K562 (cell line): ENCODE data around the gene TOX2. TPM values are rescaled to one million over a fixed set of nuclear protein-coding genes. Genes with fewer than 3 reads are reported as not detected.
A peak's percentile ranks its signal among the peaks of the same experiment; 100 is the strongest.

Experiments used
- ATF7 ChIP-seq: fragments of 450-650 bp; IDR thresholded peaks from 2 replicates; pipeline ENCODE4 v1.7.1; 2014; ENCODE audit warnings: mild to moderate bottlenecking, moderate library complexity
- BDP1 ChIP-seq: IDR thresholded peaks from 3 replicates; pipeline ENCODE4 v1.6.1; 2011; ENCODE audit not compliant: insufficient read length, insufficient read depth
- BHLHE40 ChIP-seq: IDR thresholded peaks from 2 replicates; pipeline ENCODE4 v1.6.1; 2011; ENCODE audit warnings: low read length, improper control_type of control experiment
- BRD9 ChIP-seq: fragments of 450-650 bp; IDR thresholded peaks from 2 replicates; pipeline ENCODE4 v1.6.1; 2018; ENCODE audit warnings: low read depth; ENCODE audit not compliant: partially characterized antibody
- CBX1 ChIP-seq: sonication (generic); IDR thresholded peaks from 2 replicates; pipeline ENCODE4 v1.6.1; 2016; ENCODE audit warnings: antibody characterized with exemption, low read depth, mild to moderate bottlenecking
- ETV6 ChIP-seq, 3 experiments: fragments of 150-350 bp in 1 of 3; sonication (generic) in 1 of 3; formaldehyde crosslinking in 1 of 3; IDR thresholded peaks; 2 replicates each; pipeline versions ENCODE4 v1.6.1 to v1.8.0; 2014 to 2022; ENCODE audit warnings: borderline replicate concordance in 2 of 3, low read depth in 2 of 3, antibody characterized with exemption in 1 of 3, low read length in 1 of 3, mild to moderate bottlenecking in 1 of 3, missing genetic modification reagents in 1 of 3
- FOXK1 ChIP-seq: sonication (generic); formaldehyde crosslinking; IDR thresholded peaks from 2 replicates; pipeline ENCODE4 v1.8.0; 2022; ENCODE audit warnings: missing genetic modification reagents, mild to moderate bottlenecking, borderline replicate concordance
- HDAC2 ChIP-seq: fragments of 450-650 bp; IDR thresholded peaks from 2 replicates; pipeline ENCODE4 v1.6.1; 2016; ENCODE audit warnings: mild to moderate bottlenecking
- LEF1 ChIP-seq: fragments of 450-650 bp; IDR thresholded peaks from 2 replicates; pipeline ENCODE4 v1.6.1; 2016; ENCODE audit warnings: mild to moderate bottlenecking
- NFE2 ChIP-seq: IDR thresholded peaks from 2 replicates; pipeline ENCODE4 v1.6.1; 2014; ENCODE audit warnings: antibody characterized with exemption, low read depth
- NFIX ChIP-seq: fragments of 250-450 bp; sonication (Bioruptor Pico); IDR thresholded peaks from 2 replicates; pipeline ENCODE4 v1.4.0; 2020; ENCODE audit warnings: low read depth, mild to moderate bottlenecking, moderate library complexity
- NFRKB ChIP-seq: fragments of 450-650 bp; IDR thresholded peaks from 2 replicates; pipeline ENCODE4 v1.6.1; 2016; ENCODE audit warnings: low read depth
- PHF8 ChIP-seq: fragments of 200-600 bp; sonication (generic); IDR thresholded peaks from 2 replicates; pipeline ENCODE4 v1.6.1; 2012; ENCODE audit warnings: mixed run types, mild to moderate bottlenecking, inconsistent platforms, low read length, moderate library complexity, borderline replicate concordance
- PML ChIP-seq: IDR thresholded peaks from 2 replicates; pipeline ENCODE4 v1.6.1; 2012; ENCODE audit warnings: low read length, inconsistent platforms
- SRSF7 ChIP-seq: fragments of 200-400 bp; formaldehyde crosslinking; optimal IDR thresholded peaks from 2 replicates; pipeline ENCODE3; 2017; ENCODE audit warnings: mild to moderate bottlenecking, low read depth, low read length
- TCF3 ChIP-seq: sonication (generic); formaldehyde crosslinking; IDR thresholded peaks from 2 replicates; pipeline ENCODE4 v1.4.0; 2020; ENCODE audit warnings: mild to moderate bottlenecking, missing genetic modification reagents
- ZSCAN32 ChIP-seq: fragments of 450-650 bp; formaldehyde crosslinking; IDR thresholded peaks from 2 replicates; pipeline ENCODE4 v1.4.0; 2020; ENCODE audit warnings: mild to moderate bottlenecking, moderate library complexity
- polyA plus RNA-seq, 8 experiments: library from polyadenylated mRNA; depleted of rRNA in 4 of 8; stranded (reverse) in 5 of 8; unstranded in 3 of 8; fragments of >200 nt; fragmentation: Nextera tagmentation in 2 of 8; fragmentation: Illumina TruSeq in 1 of 8; extraction: Ambion mirVana in 2 of 8; extraction: Trizol in 1 of 8; gene quantifications; 2 replicates each; pipeline versions ENCODE4 v1.2.1 to v1.2.3, GENCODE V29; 2011 to 2014; ENCODE audit warnings: inconsistent platforms in 1 of 8, missing spikeins in 1 of 8
- total RNA-seq, 7 experiments: library from RNA; depleted of rRNA in 6 of 7; stranded (reverse); fragments of >200 nt in 6 of 7; fragmentation: Illumina TruSeq in 2 of 7; extraction: Trizol in 2 of 7; gene quantifications; 2 replicates each; pipeline versions ENCODE4 v1.2.1 to v1.2.3, GENCODE V29; 2011 to 2021; ENCODE audit warnings: low replicate concordance in 1 of 7
- TF ChIP-seq, protein P1 (sequence below): fragments of 450-650 bp; formaldehyde crosslinking; IDR thresholded peaks from 2 replicates; pipeline ENCODE4 v1.4.0; 2022; ENCODE audit warnings: mild to moderate bottlenecking, moderate library complexity
- TF ChIP-seq, protein P2 (sequence below): fragments of 250-450 bp; sonication (Bioruptor Pico); IDR thresholded peaks from 2 replicates; pipeline ENCODE4 v1.8.0; 2022; ENCODE audit warnings: moderate library complexity, mild to moderate bottlenecking, inconsistent platforms
- TF ChIP-seq, protein P3 (sequence below), 2 experiments: fragments of 450-650 bp in 1 of 2; sonication (generic) in 1 of 2; formaldehyde crosslinking in 1 of 2; IDR thresholded peaks in 1 of 2; conservative IDR thresholded peaks in 1 of 2; 2 replicates each; pipeline versions ENCODE4 v1.6.1 to v1.8.1; 2016 to 2023; ENCODE audit warnings: mild to moderate bottlenecking in 2 of 2, moderate library complexity in 2 of 2, inconsistent platforms in 1 of 2, missing genetic modification reagents in 1 of 2
- TF ChIP-seq, protein P4 (sequence below): IDR thresholded peaks from 2 replicates; pipeline ENCODE4 v1.6.1; 2011; ENCODE audit not compliant: insufficient read length; ENCODE audit errors: extremely low read depth
- TF ChIP-seq, protein P5 (sequence below): fragments of 250-450 bp; sonication (Bioruptor Pico); IDR thresholded peaks from 2 replicates; pipeline ENCODE4 v1.8.0; 2021; ENCODE audit warnings: borderline replicate concordance, mild to moderate bottlenecking, moderate library complexity; ENCODE audit not compliant: poor library complexity, severe bottlenecking
- TF ChIP-seq, protein P6 (sequence below): fragments of 450-650 bp; IDR thresholded peaks from 2 replicates; pipeline ENCODE4 v1.6.1; 2016; ENCODE audit warnings: antibody characterized with exemption

The TOX2 gene
- total and polyA plus RNA-seq, 9 of the 15 experiments (the other 6 are each of a cell fraction or from before 2014, with no cell fraction given) = not detected

DNA sequence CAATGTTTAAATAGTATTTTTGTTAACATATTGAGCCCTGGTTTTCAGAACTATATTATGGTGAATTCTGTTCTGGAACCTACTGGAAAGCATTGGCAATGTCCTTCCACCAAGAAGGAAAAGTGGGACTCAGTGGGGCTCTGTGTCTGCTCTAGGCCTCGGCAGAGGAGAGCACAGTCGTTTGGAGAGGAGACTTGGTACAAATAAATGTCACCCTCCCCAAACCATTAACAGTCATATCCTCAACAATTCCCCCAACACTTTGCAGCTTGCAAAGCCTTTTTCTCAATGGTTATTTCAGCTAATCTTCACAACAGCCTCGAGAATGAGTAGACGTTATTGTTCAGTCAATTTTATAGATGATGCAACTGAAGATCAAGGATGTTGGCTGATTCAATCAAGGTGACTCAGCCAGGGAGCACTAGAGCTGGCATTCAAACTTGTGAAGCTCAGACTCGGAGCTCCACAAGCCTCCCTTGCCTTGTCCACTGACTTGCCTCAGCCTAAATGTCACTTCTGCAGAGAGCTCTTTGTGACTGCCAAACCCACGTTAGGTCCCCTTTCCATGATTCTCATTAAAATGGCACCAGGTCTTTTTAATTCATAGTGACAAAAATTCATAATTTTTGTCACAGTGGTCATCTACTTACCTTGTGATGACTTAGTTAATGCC, 60.6 kb downstream of the TOX2 start (continued):
- TF ChIP-seq SRSF7 = no peak
- no peak for TF ChIP-seq LEF1
- 0 out of 2 replicates have a peak, but pooled peaks have one; percentile 24 for TF ChIP-seq NFE2
- TF ChIP-seq, protein P1, sequence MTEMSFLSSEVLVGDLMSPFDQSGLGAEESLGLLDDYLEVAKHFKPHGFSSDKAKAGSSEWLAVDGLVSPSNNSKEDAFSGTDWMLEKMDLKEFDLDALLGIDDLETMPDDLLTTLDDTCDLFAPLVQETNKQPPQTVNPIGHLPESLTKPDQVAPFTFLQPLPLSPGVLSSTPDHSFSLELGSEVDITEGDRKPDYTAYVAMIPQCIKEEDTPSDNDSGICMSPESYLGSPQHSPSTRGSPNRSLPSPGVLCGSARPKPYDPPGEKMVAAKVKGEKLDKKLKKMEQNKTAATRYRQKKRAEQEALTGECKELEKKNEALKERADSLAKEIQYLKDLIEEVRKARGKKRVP = peak; percentile 78
- TF ChIP-seq, protein P2, sequence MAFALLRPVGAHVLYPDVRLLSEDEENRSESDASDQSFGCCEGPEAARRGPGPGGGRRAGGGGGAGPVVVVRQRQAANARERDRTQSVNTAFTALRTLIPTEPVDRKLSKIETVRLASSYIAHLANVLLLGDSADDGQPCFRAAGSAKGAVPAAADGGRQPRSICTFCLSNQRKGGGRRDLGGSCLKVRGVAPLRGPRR (CRISPR knock-in tag) = no peak
- TF ChIP-seq HDAC2 = no peak
- no peak for TF ChIP-seq NFIX (CRISPR knock-in tag)
- TF ChIP-seq, protein P3, sequence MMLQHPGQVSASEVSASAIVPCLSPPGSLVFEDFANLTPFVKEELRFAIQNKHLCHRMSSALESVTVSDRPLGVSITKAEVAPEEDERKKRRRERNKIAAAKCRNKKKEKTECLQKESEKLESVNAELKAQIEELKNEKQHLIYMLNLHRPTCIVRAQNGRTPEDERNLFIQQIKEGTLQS (IDR thresholded peaks at IDR 0.05) = peak; percentile 92
- TF ChIP-seq, protein P3 (CRISPR knock-in tag; conservative IDR thresholded peaks at IDR 0.05) = no peak
- TF ChIP-seq, protein P4, sequence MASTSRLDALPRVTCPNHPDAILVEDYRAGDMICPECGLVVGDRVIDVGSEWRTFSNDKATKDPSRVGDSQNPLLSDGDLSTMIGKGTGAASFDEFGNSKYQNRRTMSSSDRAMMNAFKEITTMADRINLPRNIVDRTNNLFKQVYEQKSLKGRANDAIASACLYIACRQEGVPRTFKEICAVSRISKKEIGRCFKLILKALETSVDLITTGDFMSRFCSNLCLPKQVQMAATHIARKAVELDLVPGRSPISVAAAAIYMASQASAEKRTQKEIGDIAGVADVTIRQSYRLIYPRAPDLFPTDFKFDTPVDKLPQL = no peak
- no peak for TF ChIP-seq BDP1
- TF ChIP-seq ZSCAN32 (CRISPR knock-in tag) = 0 out of 2 replicates have a peak, but pooled peaks have one; percentile 51
- no peak for TF ChIP-seq TCF3 (CRISPR knock-in tag)
- TF ChIP-seq, protein P5, sequence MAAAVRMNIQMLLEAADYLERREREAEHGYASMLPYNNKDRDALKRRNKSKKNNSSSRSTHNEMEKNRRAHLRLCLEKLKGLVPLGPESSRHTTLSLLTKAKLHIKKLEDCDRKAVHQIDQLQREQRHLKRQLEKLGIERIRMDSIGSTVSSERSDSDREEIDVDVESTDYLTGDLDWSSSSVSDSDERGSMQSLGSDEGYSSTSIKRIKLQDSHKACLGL (CRISPR knock-in tag) = no peak
- TF ChIP-seq, protein P6, sequence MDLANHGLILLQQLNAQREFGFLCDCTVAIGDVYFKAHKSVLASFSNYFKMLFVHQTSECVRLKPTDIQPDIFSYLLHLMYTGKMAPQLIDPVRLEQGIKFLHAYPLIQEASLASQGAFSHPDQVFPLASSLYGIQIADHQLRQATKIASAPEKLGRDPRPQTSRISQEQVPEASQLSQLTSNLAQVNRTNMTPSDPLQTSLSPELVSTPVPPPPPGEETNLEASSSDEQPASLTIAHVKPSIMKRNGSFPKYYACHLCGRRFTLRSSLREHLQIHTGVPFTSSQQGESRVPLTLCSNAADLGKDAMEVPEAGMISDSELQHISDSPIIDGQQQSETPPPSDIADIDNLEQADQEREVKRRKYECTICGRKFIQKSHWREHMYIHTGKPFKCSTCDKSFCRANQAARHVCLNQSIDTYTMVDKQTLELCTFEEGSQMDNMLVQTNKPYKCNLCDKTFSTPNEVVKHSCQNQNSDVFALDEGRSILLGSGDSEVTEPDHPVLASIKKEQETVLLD = no peak
- TF ChIP-seq ETV6 (IDR thresholded peaks at IDR 0.05; ENCODE audit: borderline replicate concordance in 1 of 2, low read depth in 2 of 2, low read length in 1 of 2) = no peak
- TF ChIP-seq ETV6 (CRISPR knock-in tag; IDR thresholded peaks at IDR 0.05; ENCODE audit: borderline replicate concordance) = no peak
- no peak for TF ChIP-seq PHF8
- TF ChIP-seq FOXK1 (CRISPR knock-in tag) = no peak
- TF ChIP-seq PML = no peak
- no peak for TF ChIP-seq CBX1
- no peak for TF ChIP-seq NFRKB
- TF ChIP-seq ATF7 = peak; percentile 36; the same call in 1 of the 2 replicates
- no peak for TF ChIP-seq BRD9
- no peak for TF ChIP-seq BHLHE40
